NCI-H748 treated with DMSO at 0.1 percent for 48 hours (cell line): Measurements from ENCODE around the gene MSX2.

ENCODE experiments used
- DNase-seq: peaks from one replicate; lab custom pipeline; 2025; lab: John Stamatoyannopoulos, UW

Gene MSX2

DNA sequence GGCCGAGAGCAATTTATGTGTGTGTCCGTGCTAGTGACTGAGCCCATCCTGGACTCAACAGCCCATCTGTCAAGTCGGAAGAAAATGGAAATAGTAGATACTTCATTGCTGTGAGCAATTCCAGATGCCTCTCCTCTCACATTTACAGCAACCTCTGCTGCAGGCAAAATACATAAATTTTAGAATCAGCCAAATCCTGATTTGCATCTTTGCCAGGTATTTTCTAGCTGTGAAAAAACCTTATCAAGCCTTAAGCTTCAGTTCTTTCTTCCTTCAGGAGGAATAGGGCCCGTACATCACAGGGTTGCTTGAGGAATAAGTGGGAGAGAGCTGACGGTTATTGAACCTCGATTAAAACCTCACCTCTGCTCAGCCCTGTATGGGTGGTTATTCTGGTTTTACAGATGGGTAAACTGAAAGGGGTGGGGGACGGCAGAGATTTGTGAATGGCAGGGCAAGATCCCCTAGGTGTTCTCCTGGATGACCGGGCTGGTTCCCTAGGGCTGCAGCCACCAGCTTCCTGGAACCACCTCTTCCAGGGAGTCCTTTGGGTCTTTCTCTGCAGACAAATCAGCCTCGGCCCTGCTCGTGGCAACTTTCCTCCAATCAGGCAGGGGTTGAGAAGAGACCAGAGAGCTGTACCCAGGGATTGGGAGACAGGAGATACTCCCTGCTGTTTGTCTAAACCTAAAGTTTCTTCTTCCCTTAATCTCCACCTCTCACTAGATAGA lies 5.3 kb upstream of the MSX2 start:
- no peak for DNase-seq

DNA sequence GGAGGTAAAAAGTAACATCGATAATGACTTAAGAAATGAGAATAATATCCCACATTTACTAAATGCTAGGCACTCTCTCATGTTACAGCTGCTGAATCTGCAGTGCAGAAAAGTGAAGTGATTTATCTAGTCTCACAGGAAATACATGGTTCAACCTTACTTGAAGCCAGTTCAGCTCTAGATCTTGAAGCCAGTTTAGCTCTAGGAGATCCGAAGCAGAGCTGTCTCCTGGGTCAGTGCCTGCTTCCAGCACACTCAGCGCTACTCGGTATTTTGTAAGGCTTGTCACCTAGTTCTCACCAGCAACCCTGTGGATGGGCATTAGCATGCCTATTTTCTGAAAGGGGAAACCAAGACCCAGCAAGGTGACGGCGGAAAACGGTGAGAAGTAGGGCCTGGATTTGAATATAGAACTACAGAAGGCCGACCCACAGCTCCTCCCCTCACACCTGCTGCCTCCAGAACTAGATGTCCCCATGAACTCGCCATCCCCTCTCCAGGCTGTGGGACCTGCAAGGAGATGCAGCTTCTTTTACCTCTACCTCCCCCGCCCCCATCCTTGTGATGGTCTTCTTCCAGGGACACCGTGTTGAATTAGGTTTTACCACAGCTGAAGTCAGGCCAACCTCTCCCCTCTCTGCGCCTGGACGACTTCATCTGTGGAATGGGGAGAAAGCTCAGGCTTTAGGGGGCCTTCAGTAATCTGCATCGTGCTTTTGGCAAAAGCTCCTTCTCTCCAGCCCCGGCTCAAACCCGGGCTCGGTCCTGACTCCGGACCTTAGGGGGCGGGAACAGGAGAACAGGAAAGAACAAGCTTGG lies 4.4 kb upstream of the MSX2 start:
- DNase-seq: no peak

DNA sequence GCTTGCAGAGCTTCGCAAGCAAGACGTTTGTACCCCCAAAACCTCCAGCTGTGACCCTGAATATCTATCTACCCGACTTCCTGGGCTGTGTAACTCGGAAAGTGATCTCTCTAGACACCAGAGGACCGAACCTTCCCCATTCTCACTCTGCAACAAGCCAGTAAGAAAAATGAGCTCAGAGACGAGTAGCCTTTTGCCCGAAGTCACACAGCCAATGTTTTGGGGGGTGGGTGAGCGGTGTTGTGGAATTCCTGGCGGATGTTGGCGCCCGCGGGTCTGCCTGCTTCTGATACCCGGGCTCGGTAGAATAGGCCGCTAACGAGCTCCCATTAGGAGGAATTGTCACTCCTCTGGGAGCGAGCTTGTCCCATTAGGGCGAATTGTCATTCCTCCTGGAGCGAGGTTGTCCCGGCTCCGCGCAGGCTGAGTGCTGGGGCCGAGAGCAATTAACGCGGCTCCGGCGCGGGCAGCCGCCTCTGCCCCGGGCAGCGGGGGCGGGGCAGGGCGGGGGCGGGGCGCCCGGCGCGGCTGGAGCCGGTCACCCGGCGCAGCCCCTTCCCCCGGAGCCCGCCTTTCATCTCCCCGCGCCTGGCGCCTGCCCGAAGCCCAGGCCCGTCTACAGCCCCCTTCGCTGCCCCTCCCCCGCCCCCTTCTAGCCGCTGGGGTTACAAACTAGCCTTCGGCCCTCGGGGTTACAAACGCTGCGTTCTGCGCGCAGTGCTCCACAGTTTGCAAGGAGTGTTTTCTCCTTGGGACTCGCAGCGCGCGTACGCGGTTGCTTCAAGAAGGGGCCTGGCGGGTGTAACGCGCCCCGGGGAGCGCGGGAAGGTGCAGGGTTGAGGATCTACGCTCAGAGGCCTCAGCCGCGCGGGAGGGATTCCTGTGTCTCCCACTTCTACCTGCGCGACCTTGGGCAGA lies 3.5 kb upstream of the MSX2 start:
- DNase-seq: no peak

DNA sequence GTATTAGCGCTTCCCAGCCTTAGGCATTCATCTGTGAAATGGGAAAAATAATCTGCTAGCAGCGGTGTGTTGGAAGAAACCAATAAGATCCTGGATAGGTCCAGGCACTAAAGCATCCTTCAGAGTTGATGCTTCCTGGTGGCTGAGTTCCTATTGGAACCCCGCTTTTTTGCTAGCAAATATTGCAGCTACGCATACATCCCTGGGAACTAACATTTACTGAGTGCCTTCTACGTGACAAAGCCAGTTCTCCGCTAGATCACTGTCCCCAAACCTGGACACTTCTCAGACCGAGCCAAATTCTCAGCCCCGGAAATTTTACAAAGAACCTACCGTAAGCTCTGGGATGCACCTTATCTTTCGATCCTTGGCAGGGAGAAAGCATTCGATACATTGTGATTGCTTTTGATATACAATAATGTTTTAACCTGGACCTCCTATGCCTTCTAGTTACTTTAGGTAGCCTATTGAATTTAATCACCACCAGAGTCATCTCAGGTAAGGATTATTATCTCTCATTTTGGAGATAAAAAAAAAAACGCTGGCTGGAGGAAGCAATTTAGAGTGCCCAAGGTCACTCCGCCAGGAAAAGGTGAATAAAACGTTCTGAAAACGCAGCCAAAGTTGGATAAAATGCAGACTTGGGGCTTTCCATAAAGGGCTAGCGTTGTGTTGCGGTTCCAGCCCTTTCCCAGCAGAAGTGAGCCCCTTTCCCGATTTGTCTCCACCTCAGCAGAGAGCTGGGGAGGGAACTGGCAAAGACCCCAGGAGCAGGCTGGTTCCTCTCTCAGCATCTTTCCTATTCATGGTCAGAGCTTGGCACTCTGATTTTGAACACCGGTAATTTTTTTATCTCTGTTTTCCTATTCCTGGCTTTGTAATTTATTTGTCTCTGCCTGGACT lies 2.6 kb upstream of the MSX2 start:
- no peak for DNase-seq

DNA sequence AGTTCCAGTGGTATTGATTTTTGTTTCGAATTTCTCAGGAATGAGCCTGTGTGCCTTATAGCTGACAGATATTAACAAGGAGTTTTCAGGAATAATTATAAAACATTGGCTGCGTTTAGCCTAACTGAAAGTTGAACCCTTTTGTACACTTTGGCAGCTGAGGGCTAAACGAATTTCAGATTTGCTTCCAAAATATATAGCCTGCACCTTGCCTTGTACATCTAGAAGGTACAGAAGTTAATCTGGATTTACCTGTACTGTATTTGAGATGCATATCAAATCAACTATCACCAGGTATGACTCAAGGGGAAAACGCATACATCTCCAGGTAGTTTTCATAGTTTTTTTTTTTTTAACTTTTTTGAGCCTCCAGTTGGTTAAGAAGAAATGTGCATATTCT lies 1.9 kb upstream of the MSX2 start:
- no peak for DNase-seq

DNA sequence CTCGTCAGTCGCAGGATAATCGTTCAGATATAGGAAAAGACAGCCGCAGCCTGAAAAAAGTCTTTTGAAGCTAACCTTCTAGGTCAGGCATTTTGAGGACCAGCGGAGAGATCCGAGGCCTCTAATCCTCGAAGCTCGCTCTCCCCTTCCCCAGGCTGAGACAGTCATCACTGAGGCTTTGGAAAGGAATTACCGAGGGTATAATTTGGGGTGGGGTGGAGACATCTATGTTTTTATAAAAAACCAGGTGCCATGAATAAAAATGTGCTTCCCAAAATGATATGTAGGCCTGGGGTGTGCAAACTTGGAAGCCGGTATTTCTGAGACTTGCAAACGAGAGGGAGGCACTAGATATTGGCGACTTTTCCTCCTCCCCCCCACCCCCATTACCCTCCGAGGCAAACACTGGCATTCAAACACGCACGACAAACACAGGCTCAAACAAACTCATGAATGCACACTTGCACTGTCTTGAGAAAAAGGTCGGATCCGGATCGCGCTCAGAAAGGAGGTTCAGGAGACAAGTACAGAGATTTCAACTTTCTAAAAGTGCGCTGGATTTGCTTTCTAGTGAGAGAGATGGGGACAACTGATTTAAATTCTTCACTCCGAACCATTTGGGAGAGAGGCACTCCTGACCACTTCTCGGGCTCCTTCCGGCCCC lies 935 bp upstream of the MSX2 start:
- no peak for DNase-seq

DNA sequence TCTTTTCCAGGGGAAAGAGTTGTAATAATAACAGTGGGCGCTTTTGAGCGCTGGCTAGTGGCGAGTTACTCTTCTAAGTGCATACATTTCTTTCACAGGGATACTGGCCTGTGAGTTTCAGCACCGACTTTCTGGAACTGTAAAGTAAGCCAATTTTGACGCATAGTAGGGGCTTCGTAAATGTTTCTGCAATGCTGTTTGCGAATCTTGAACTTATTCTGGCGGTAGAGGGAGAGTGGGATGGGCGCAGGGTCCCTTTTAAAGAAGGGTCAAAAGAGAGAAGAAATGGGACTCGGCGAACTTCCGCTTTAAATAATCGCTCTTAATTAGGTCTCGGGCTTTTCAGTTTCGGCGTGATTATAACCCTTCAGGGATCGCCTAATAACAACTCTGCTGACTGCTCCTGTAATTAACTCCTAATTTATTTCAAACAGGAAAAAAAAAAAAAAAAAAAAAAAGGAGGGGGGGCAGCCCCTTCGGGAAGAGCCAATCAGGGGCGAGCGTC lies 351 bp upstream of the MSX2 start:
- DNase-seq: no peak

DNA sequence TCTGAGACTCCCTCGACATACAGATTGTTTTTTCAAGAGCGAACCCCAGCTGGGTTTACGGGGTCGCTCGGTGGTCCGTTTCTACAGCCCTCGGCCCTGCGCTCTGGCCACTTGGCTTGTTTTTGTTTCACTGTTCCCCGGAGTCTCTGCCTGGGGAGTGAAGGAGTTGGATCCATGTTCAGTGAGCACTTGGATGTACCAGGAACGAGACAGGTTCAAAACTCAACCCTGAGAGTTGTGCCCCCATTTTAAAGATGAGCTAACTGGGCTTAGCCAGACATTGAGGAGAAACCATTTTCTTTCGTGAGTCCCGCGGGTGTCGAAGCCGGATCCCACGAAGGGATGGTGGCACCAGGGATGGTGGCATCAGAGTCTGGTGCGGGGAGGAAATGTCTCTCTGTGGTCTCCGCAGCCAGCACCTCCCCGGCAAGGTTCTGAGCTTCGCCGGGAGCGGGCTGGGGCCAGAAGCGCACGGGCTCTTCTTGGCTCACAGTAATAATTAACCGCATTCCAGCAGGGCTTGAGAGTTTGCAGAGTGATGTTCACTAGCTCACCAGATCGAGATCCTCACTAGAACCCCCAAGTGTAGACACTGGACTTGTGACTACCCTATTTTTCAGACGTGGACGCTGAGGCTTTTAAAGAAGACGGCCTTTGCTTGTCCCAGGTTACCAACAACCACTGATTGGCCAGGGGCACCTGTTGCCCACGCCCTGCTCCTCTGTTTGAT lies 1.0 kb downstream of the MSX2 start:
- DNase-seq: no peak

DNA sequence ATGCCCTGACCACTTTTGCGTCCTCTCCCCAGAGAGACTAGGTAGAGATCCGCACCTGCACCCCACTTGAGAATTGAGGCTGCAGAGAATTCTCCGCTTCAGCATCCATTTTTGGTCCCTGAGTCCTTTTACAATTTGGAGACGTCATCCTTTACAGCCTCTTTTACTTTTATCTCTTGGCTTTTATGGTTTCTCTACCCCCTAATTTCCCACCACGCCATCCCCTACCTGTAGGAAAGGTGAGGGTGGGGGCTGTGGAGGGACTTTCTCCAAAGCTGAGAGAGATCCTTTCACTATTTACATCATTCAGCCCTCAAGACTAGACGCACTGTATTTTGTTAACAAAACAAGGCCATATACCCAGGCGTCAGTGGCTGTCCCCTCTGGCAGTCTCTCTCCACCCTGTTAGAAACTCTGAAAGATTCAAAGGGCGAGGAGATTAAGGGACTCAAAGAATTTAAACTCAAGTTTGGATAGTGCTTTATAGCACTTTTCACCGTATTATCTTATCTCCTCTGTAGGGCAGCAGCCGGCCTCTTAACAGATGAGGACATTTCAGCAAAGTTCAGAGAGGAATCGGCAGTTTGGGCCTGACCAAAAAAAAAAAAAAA lies 1.7 kb downstream of the MSX2 start:
- DNase-seq: no peak

DNA sequence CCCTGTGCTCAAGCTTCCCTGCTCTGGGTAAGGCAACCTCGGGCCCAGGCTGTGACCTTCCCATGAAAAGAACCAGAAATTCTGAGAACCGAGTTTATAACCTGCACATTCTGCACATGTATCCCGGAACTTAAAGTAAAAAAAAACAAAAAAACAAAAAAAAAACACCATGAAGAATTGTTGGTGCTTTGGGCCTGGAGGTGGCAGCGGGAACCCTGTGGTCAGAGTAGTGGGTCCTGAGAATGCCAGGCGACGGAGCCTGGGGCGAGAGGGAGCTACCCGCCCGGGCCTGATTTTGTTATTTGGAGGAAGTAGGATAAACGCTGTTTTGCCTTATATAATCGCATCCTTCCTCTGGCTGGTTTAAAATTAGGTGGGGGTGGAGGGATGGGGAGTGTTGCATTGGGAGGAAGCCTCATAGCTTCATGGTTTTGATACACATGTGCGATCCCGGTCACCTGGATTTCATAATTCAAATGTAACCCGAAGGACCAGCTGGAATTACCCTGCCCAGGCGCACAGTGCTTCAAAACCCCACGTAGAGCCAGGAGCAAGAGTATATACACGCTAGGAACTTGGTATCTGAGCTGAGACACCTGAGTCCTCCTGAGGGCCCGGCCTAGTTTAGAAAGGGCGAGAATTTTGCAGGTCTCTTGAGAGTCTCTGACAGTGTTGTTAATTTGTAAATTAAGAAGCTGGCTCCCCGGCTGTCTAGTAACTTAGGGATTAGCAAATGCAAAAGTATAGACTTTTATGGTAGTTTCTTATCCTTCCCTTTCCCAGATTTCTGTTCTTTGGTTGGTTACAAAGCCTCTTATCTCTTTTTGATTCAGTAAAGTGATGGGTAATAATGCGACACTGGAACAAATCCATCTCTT lies 2.8 kb downstream of the MSX2 start:
- no peak for DNase-seq

DNA sequence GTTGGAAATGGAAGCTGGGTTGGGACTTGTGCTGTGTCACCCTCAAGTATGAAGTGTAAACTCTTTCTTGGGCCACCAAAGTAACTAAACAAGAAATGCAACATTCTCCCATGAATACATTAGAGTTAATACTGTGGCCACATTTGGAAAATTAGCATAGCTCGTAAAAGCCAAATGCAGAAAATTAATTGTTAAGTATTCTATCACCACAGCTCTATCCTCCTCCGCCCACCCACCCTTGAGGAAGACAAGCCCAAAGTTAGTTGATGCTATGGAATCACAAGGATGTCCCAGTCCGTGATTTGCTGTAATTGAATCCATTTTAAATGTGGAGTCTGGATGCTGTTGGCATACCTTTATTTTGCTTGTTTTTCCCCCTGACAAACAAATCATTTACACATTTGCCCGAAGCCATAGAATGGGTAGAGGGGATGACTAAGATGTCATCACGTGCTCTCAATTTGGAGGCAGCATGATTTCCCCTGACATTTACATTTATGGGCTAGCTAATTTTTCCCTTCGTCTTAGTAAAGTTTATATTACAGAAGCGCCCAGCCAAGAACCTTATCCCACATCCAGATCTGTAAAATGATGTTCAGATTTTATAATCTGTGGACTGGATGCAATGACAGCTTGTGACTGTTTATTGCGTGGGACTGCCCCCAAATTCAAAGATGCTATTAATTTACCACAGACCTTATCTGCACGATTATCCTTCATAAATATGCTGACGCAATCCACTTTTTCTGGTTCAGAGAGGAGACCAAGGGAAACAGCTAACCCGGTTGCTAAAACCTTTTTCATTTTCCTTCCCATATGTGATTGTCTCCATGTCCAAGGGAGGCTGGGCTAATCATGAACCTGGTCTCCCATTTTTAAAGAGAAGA lies 3.7 kb downstream of the MSX2 start:
- DNase-seq: no peak

DNA sequence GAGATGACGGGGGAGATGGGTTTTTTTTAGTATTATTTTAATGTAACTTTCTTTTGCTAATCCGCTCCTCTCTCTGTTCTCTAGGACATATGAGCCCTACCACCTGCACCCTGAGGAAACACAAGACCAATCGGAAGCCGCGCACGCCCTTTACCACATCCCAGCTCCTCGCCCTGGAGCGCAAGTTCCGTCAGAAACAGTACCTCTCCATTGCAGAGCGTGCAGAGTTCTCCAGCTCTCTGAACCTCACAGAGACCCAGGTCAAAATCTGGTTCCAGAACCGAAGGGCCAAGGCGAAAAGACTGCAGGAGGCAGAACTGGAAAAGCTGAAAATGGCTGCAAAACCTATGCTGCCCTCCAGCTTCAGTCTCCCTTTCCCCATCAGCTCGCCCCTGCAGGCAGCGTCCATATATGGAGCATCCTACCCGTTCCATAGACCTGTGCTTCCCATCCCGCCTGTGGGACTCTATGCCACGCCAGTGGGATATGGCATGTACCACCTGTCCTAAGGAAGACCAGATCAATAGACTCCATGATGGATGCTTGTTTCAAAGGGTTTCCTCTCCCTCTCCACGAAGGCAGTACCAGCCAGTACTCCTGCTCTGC lies 4.8 kb downstream of the MSX2 start:
- no peak for DNase-seq

DNA sequence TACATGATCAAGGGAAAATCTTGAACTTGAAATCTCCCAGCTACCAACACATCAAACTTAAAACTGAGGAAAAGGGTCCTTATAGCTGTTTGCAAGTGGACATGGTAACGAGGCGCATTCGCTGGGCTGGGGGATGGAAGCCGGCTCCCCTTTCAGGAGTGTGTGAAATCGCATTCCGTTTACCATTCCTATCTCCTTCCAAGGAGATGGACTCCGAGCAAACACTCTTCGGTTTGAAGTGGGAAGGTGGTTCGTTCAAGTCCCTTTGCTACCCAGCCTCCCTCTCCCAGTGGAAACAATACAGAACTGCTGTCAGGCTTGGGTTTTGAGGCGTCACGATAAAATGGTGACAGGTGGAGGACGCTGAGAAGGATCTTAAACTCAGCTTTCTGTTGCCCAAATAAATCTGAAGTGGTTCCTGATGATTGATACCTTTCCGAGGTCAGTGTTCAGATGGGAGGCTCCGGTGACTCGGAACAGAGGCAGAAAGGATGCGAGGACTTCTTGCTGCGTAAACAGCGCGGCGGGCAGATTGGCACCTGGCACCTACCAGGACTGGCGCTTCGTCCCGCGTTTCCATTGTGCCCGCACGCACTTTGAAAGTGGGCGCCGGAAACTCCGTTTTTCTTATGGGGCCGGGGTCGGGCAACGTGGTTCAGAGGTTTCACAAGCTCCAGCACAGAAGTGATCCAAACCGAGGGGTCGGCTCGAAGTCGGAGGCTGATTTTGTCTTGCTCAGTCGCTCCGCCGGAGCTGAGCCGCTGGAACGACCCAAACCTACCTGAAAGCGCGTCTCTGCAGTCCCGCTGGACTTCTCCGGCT lies 7.0 kb downstream of the MSX2 start:
- DNase-seq: no peak

DNA sequence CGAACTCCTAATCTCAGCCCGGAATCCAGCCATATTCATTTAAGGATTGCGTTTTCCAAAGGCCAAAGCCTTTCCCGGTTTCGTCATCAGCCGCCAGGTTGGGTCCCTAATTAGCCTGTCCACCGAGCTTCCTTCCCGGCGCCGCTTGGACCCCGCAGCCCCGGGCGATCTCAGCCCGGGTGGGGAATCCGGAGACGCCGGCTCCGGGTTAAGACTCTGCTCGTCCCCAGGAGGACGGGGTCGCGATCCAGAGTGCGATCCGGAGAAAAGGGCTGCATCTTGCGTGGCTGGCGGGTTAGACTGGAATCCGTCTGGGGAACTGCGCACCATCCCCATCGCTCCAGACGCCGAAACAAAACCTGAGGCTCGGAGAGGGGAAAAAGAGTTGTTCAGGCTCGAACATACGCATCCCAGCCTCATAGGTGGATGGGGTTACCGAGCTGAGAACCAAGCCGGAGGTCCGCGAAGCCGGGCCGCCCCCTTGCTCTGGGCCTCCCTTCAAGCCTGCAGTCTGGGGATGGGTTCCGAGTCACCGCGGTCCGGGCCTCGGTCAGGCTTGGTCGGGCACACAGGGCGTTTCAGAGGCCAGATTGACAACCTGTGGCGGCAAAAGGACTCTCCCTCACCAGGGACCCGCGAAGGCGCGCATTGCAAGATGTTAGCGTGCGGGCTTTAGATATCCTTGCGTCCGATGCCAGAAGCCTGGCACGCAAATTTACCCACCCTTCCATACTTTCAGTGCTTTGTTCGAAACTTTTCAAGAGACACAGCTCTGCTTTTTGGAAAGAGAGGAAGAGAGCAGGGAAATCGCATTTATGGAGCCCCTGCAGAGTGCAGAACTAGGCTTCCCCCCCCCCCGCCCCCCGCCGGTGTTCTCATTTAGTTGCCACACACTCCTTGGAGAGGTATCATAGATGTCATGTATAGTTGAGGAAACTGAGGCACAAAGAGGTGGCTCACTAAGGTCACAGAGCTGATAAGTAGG lies 7.9 kb downstream of the MSX2 start:
- DNase-seq: no peak

DNA sequence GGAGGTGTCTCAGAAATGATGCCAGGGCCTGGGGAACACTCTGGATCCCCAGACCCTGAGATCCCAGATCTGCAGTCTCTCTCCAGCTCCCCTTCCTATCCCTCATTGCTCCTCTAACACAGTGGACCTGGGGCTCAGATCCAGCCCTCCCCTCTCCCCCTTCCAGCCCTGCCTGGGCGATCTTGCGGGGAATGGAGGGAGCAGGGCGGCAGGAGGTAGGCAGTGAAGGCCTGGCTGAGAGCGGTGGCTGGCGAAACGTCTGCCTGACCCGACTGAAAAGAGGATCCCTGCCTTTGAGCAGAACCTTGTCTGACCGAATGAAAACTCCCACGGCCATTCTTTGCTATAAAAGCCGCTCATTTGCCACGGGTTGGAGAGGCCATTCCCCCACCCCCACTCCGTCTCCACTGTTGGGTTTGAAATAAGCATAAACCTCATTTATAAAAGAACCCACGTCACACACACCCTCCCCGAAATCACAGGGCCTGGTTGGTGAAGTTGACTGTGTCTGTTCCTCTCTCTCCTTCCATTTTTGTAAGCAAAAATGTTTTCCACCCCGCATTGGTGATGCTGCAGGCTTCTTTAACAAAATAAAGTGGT lies 8.8 kb downstream of the MSX2 start:
- DNase-seq: no peak
